H1 (cell line): ENCODE measurements around the gene FBN3. TPM values are rescaled to one million over a fixed set of nuclear protein-coding genes. Genes with fewer than 3 reads are reported as not detected.

Experiments
- CTCF ChIA-PET: fragments of 300-600 bp; sonication (Branson Sonifier 250); formaldehyde crosslinking; loops from one replicate; lab custom pipeline; 2021; ENCODE audit not compliant: partially characterized antibody; lab: Charles Lee
- POLR2A ChIA-PET: fragments of 300-600 bp; sonication (Branson Sonifier 250); formaldehyde crosslinking; loops from one replicate; lab custom pipeline; 2021; ENCODE audit warnings: inconsistent platforms; ENCODE audit not compliant: partially characterized antibody; lab: Charles Lee
- DNase-seq, 2 experiments: peaks; one replicate each; pipeline versions ENCODE4 v3.0.0 to v3.0.0-alpha.2; 2010 to 2022; ENCODE audit warnings: low spot score in 2 of 2, low read depth in 1 of 2, mixed read lengths in 1 of 2
- FAIRE-seq: peaks from 2 replicates; lab custom pipeline; 2011; peaks lifted over from hg19 to GRCh38; lab: Jason Lieb, UNC
- H2AFZ ChIP-seq: 2 replicates; pipeline ENCODE4 v1.8.1; 2012; ENCODE audit warnings: low read length, inconsistent platforms
- H2AK5ac ChIP-seq: 2 replicates; pipeline ENCODE4 v1.6.1; 2013; ENCODE audit warnings: low read depth, low read length
- H2BK120ac ChIP-seq: replicated peaks from 2 replicates; pipeline ENCODE3; 2013; ENCODE audit warnings: low read depth, low read length, inconsistent platforms
- H2BK12ac ChIP-seq: 2 replicates; pipeline ENCODE4 v1.6.1; 2013; ENCODE audit warnings: low read depth, low read length
- H2BK15ac ChIP-seq: 2 replicates; pipeline ENCODE4 v1.6.1; 2013; ENCODE audit warnings: low read length
- H2BK20ac ChIP-seq: 2 replicates; pipeline ENCODE4 v1.6.1; 2013; ENCODE audit warnings: low read length
- H2BK5ac ChIP-seq: 2 replicates; pipeline ENCODE4 v1.6.1; 2013; ENCODE audit warnings: low read depth, low read length
- H3K14ac ChIP-seq: 2 replicates; pipeline ENCODE4 v1.6.1; 2013; ENCODE audit warnings: inconsistent platforms; ENCODE audit not compliant: insufficient read length
- H3K18ac ChIP-seq: 2 replicates; pipeline ENCODE4 v1.6.1; 2013; ENCODE audit warnings: low read length; ENCODE audit errors: extremely low read depth
- H3K23ac ChIP-seq: 2 replicates; pipeline ENCODE4 v1.6.1; 2013; ENCODE audit warnings: inconsistent platforms; ENCODE audit not compliant: insufficient read length
- H3K23me2 ChIP-seq: 2 replicates; pipeline ENCODE4 v1.6.1; 2013; ENCODE audit warnings: low read depth, low read length
- H3K27ac ChIP-seq: 2 replicates; pipeline ENCODE4 v1.6.1; 2011; ENCODE audit warnings: low read depth, low read length, inconsistent platforms
- H3K27me3 ChIP-seq, 4 experiments: replicated peaks in 1 of 4; 1 replicate in 1 of 4; 2 replicates in 3 of 4; pipeline versions ENCODE4 v1.6.1 to v1.8.1; 2011 to 2013; ENCODE audit warnings: low read length in 3 of 4, mild to moderate bottlenecking in 3 of 4, inconsistent platforms in 2 of 4, mixed read lengths in 2 of 4, moderate library complexity in 1 of 4; ENCODE audit not compliant: control insufficient read depth in 3 of 4, insufficient read depth in 3 of 4; ENCODE audit errors: extremely low read depth in 1 of 4
- H3K36me3 ChIP-seq, 4 experiments: 2 replicates each; pipeline versions ENCODE4 v1.6.1 to v1.8.1; 2011 to 2013; ENCODE audit warnings: mild to moderate bottlenecking in 4 of 4, low read length in 3 of 4, moderate library complexity in 2 of 4, control low read depth in 1 of 4, inconsistent platforms in 1 of 4; ENCODE audit not compliant: insufficient read depth in 4 of 4, control insufficient read depth in 2 of 4
- H3K4ac ChIP-seq: replicated peaks from 2 replicates; pipeline ENCODE3; 2013; ENCODE audit warnings: low read length, low read depth, mixed read lengths, inconsistent platforms; ENCODE audit not compliant: insufficient read length
- H3K4me1 ChIP-seq, 4 experiments: replicated peaks in 1 of 4; 1 replicate in 1 of 4; 2 replicates in 3 of 4; pipeline versions ENCODE4 v1.6.1 to v1.8.1; 2011 to 2013; ENCODE audit warnings: low read length in 3 of 4, inconsistent platforms in 2 of 4, mixed read lengths in 1 of 4; ENCODE audit not compliant: insufficient read depth in 4 of 4, control insufficient read depth in 3 of 4
- H3K4me2 ChIP-seq, 2 experiments: 2 replicates each; pipeline versions ENCODE4 v1.6.1 to v1.8.1; 2011 to 2013; ENCODE audit warnings: low read depth in 2 of 2, low read length in 2 of 2, control low read depth in 1 of 2, inconsistent platforms in 1 of 2, mild to moderate bottlenecking in 1 of 2; ENCODE audit not compliant: insufficient read depth in 1 of 2
- H3K4me3 ChIP-seq, 4 experiments: fragments of 200-600, 300-600 bp in 1 of 4; sonication (generic), shearing (Covaris generic), sonication (Bioruptor Twin) in 1 of 4; 2 replicates each; pipeline versions ENCODE4 v1.5.1 to v1.8.1; 2011 to 2016; ENCODE audit warnings: low read length in 4 of 4, low read depth in 3 of 4, control low read depth in 2 of 4, inconsistent platforms in 2 of 4, mild to moderate bottlenecking in 2 of 4, mixed read lengths in 1 of 4, moderate library complexity in 1 of 4; ENCODE audit not compliant: insufficient read depth in 2 of 4; ENCODE audit errors: extremely low read depth in 1 of 4
- H3K56ac ChIP-seq: replicated peaks from 2 replicates; pipeline ENCODE3; 2013; ENCODE audit warnings: low read depth, mild to moderate bottlenecking, mixed read lengths, low read length, inconsistent platforms; ENCODE audit not compliant: insufficient read length
- H3K79me1 ChIP-seq: 2 replicates; pipeline ENCODE4 v1.6.1; 2013; ENCODE audit warnings: low read depth, low read length, control low read depth
- H3K79me2 ChIP-seq, 2 experiments: 2 replicates each; pipeline versions ENCODE4 v1.6.1 to v1.8.1; 2012 to 2013; ENCODE audit warnings: low read length in 2 of 2, mild to moderate bottlenecking in 2 of 2, inconsistent platforms in 1 of 2; ENCODE audit not compliant: insufficient read depth in 2 of 2, control insufficient read depth in 1 of 2
- H3K9ac ChIP-seq, 4 experiments: replicated peaks in 1 of 4; 1 replicate in 1 of 4; 2 replicates in 3 of 4; pipeline versions ENCODE4 v1.6.1 to v1.8.1; 2011 to 2013; ENCODE audit warnings: low read depth in 3 of 4, low read length in 3 of 4, control low read depth in 2 of 4, mild to moderate bottlenecking in 2 of 4, moderate library complexity in 2 of 4, inconsistent platforms in 1 of 4; ENCODE audit errors: extremely low read depth in 1 of 4
- H3K9me3 ChIP-seq, 2 experiments: 2 replicates each; pipeline versions ENCODE4 v1.6.1 to v1.8.1; 2012 to 2013; ENCODE audit warnings: mild to moderate bottlenecking in 2 of 2, moderate library complexity in 2 of 2, control low read depth in 1 of 2, inconsistent platforms in 1 of 2, low read depth in 1 of 2, low read length in 1 of 2, mixed read lengths in 1 of 2; ENCODE audit not compliant: insufficient read depth in 2 of 2
- H4K20me1 ChIP-seq, 2 experiments: replicated peaks in 1 of 2; 2 replicates each; pipeline versions ENCODE3 to v1.8.1; 2011 to 2013; ENCODE audit warnings: inconsistent platforms in 2 of 2, low read length in 2 of 2, mild to moderate bottlenecking in 1 of 2; ENCODE audit not compliant: insufficient read depth in 2 of 2, control insufficient read depth in 1 of 2
- H4K5ac ChIP-seq: 2 replicates; pipeline ENCODE4 v1.6.1; 2013; ENCODE audit warnings: low read length, low read depth, mixed read lengths, inconsistent platforms; ENCODE audit not compliant: insufficient read length
- H4K8ac ChIP-seq: 2 replicates; pipeline ENCODE4 v1.8.0; 2013; ENCODE audit warnings: mild to moderate bottlenecking, moderate library complexity, low read length, inconsistent platforms; ENCODE audit not compliant: insufficient read depth; ENCODE audit errors: extremely low read depth
- H4K91ac ChIP-seq: replicated peaks from 2 replicates; pipeline ENCODE3; 2013; ENCODE audit warnings: low read length, mixed read lengths, inconsistent platforms; ENCODE audit not compliant: insufficient read length
- CREB1 ChIP-seq: IDR thresholded peaks from 2 replicates; pipeline ENCODE4 v1.6.1; 2012; ENCODE audit warnings: inconsistent platforms
- HDAC2 ChIP-seq, 2 experiments: fragments of 300-600 bp in 1 of 2; sonication (generic) in 1 of 2; IDR thresholded peaks; 2 replicates each; pipeline ENCODE4 v1.6.1; 2011 to 2012; ENCODE audit warnings: low read depth in 2 of 2, low read length in 2 of 2, mild to moderate bottlenecking in 2 of 2, moderate library complexity in 2 of 2, borderline replicate concordance in 1 of 2, inconsistent platforms in 1 of 2
- JUND ChIP-seq: IDR thresholded peaks from 2 replicates; pipeline ENCODE4 v1.6.1; 2011; ENCODE audit warnings: mild to moderate bottlenecking, improper control_type of control experiment, low read length
- MAFK ChIP-seq: IDR thresholded peaks from 2 replicates; pipeline ENCODE4 v1.6.1; 2012; ENCODE audit warnings: low read depth, mild to moderate bottlenecking, improper control_type of control experiment, low read length
- MAX ChIP-seq: IDR thresholded peaks from 2 replicates; pipeline ENCODE4 v1.6.1; 2012; ENCODE audit warnings: inconsistent platforms
- RBBP5 ChIP-seq: IDR thresholded peaks from 2 replicates; pipeline ENCODE4 v1.7.1; 2012; ENCODE audit warnings: low read depth, mild to moderate bottlenecking, inconsistent platforms, low read length, moderate library complexity, borderline replicate concordance
- TAF7 ChIP-seq: optimal IDR thresholded peaks from 2 replicates; pipeline ENCODE3; 2011; ENCODE audit warnings: low read depth, mild to moderate bottlenecking, inconsistent platforms, low read length, moderate library complexity, borderline replicate concordance
- TBP ChIP-seq: IDR thresholded peaks from 2 replicates; pipeline ENCODE4 v1.6.1; 2011; ENCODE audit warnings: low read depth, low read length, improper control_type of control experiment
- WGBS, 2 experiments: shearing (Covaris generic) in 1 of 2; methylation state at CpG; one replicate each; pipeline versions ENCODE4 v1.1.6 to v1.1.7; 2013 to 2015; ENCODE audit warnings: low lambda C conversion rate in 2 of 2, mixed read lengths in 2 of 2, inconsistent platforms in 1 of 2, low coverage in 1 of 2, missing lambda C conversion rate in 1 of 2; ENCODE audit not compliant: insufficient replicate concordance in 2 of 2, insufficient coverage in 1 of 2, insufficient read length in 1 of 2; ENCODE audit errors: extremely low coverage in 1 of 2, missing lambda C conversion rate in 1 of 2; 5-methylcytosine and 5-hydroxymethylcytosine counted together
- polyA plus RNA-seq, 7 experiments: library from polyadenylated mRNA; depleted of rRNA in 3 of 7; stranded (reverse) in 5 of 7; unstranded in 2 of 7; fragments of >200 nt in 5 of 7; fragments of 200-250 nt in 2 of 7; gene quantifications; 1 replicate in 5 of 7; 2 replicates in 1 of 7; 4 replicates in 1 of 7; pipeline versions ENCODE4 v1.2.1 to v1.2.3, GENCODE V29; 2011 to 2013; ENCODE audit warnings: missing spikeins in 2 of 7, mixed read lengths in 2 of 7
- total RNA-seq: library from RNA; stranded (reverse); fragmentation: NEBNext Ultra II Directional; extraction: Animal tissue kit (Norgen Biotek cat#: 25700); gene quantifications from 2 replicates; pipeline ENCODE4 v1.2.1, GENCODE V29; 2021

The FBN3 gene
- total and polyA plus RNA-seq, 2 of the 8 experiments (the other 6 are each of a cell fraction or from before 2014, with no cell fraction given) = 37.1 to 38.7 TPM

- Histone ChIP-seq H3K79me1 (no peaks in the 10 kb centered on the region), H3K14ac (no peak overlapping the region), H4K8ac (peak overlapping the region; percentile 57; the same call in 1 of the 2 replicates), H2AK5ac (no peak overlapping the region), H2BK15ac (no peak overlapping the region), H2AFZ (no peak overlapping the region), H3K4me2 (no peak overlapping the region), H3K9ac (no peak overlapping the region), H4K91ac (no peak overlapping the region), H3K79me2 (no peaks in the 10 kb centered on the region), H4K20me1 (peaks cover 0 to 4% of the 10 kb centered on the region in 2 experiments), H4K5ac (no peak overlapping the region), H3K27me3 (no peaks in the 10 kb centered on the region), H2BK120ac (no peak overlapping the region), H3K27ac (no peak overlapping the region; the same call in 1 of the 2 replicates), H2BK20ac (no peak overlapping the region), H3K36me3 (peaks cover 0 to 10% (median 2%) of the 10 kb centered on the region in 4 experiments; a peak in 4 of 8 replicates), H3K18ac (no peak overlapping the region), H3K23ac (no peak overlapping the region), H3K9me3 (no peaks in the 10 kb centered on the region), H3K4ac (no peak overlapping the region), H2BK5ac (no peak overlapping the region; the same call in 1 of the 2 replicates), H3K56ac (no peak overlapping the region), H3K4me3 (no peak overlapping the region), H3K23me2 (no peaks in the 10 kb centered on the region), H3K4me1 (no peaks in the 10 kb centered on the region), H2BK12ac (no peak overlapping the region)
- ChIA-PET POLR2A (interaction anchor here (1.0 kb wide), 1 partner anchor 10 kb away, joined by 3 read pairs; no protein-coding TSS in a partner anchor), CTCF (interaction anchor here (1.0 kb wide), 1 partner anchor 110 kb away, joined by 4 read pairs; no protein-coding TSS in a partner anchor)
- DNase-seq = no peak
- WGBS, 2 experiments = 91% methylated on average over 12 of the region's 12 CpGs; no CpG with 5 or more reads in 1 of the 2 experiments
- no peak for TF ChIP-seq RBBP5
- TF ChIP-seq MAX = no peak
- TF ChIP-seq JUND = no peak
- TF ChIP-seq HDAC2 (IDR thresholded peaks at IDR 0.05; ENCODE audit: borderline replicate concordance in 1 of 2, low read depth in 2 of 2, low read length in 2 of 2) = no peak
- no peak for TF ChIP-seq CREB1
- TF ChIP-seq TBP = no peak
- TF ChIP-seq MAFK = no peak
- no peak for TF ChIP-seq TAF7
- no peak for FAIRE-seq
Measured at GRCh38 chr19:8080832-8081231, 68.6 kb downstream of the FBN3 start.
